HepG2 (cell line): ENCODE results near the gene CDS1.

Source experiments
- AGO1 ChIP-seq: fragments of 200-400 bp; formaldehyde crosslinking; IDR thresholded peaks from 2 replicates; pipeline ENCODE4 v1.6.1; 2017; ENCODE audit warnings: mild to moderate bottlenecking, low read depth, low read length, moderate library complexity; ENCODE audit not compliant: poor library complexity, severe bottlenecking
- NFYB ChIP-seq: sonication (generic); formaldehyde crosslinking; IDR thresholded peaks from 2 replicates; pipeline ENCODE4 v1.4.0; 2020; ENCODE audit warnings: missing genetic modification reagents
- POLR2A ChIP-seq, 2 experiments: IDR thresholded peaks; 2 replicates each; pipeline ENCODE4 v1.6.1; 2011; ENCODE audit warnings: low read depth in 2 of 2, low read length in 2 of 2, mild to moderate bottlenecking in 1 of 2, moderate library complexity in 1 of 2; ENCODE audit not compliant: insufficient read depth in 1 of 2
- REST ChIP-seq, 2 experiments: IDR thresholded peaks; 2 replicates each; pipeline ENCODE4 v1.6.1; 2011 to 2012; ENCODE audit warnings: low read length in 2 of 2, borderline replicate concordance in 1 of 2, low read depth in 1 of 2, mild to moderate bottlenecking in 1 of 2, moderate library complexity in 1 of 2
- SNAI1 ChIP-seq: sonication (generic); formaldehyde crosslinking; IDR thresholded peaks from 2 replicates; pipeline ENCODE4 v1.5.0; 2020; ENCODE audit warnings: mild to moderate bottlenecking, missing genetic modification reagents, borderline replicate concordance
- TFAP4 ChIP-seq: sonication (generic); IDR thresholded peaks from 2 replicates; pipeline ENCODE4 v1.6.1; 2016; ENCODE audit warnings: low read depth, borderline replicate concordance
- TGIF2 ChIP-seq: IDR thresholded peaks from 2 replicates; pipeline ENCODE4 v1.6.1; 2016; ENCODE audit warnings: control low read depth, missing compliant biosample characterization
- ZNF557 ChIP-seq: sonication (generic); formaldehyde crosslinking; IDR thresholded peaks from 2 replicates; pipeline ENCODE4 v1.4.0; 2020; ENCODE audit warnings: missing genetic modification reagents
- ZNF782 ChIP-seq: sonication (generic); formaldehyde crosslinking; IDR thresholded peaks from 2 replicates; pipeline ENCODE4 v1.4.0; 2020; ENCODE audit warnings: missing genetic modification reagents, mild to moderate bottlenecking, borderline replicate concordance
- TF ChIP-seq, protein P1 (sequence below): IDR thresholded peaks from 2 replicates; pipeline ENCODE4 v1.6.1; 2012; ENCODE audit warnings: inconsistent platforms
- TF ChIP-seq, protein P2 (sequence below): sonication (generic); formaldehyde crosslinking; IDR thresholded peaks from 2 replicates; pipeline ENCODE4 v1.9.0; 2021; ENCODE audit warnings: mild to moderate bottlenecking, missing genetic modification reagents

- TF ChIP-seq ZNF782 (CRISPR knock-in tag) (no peak), TGIF2 (CRISPR knock-in tag) (no peak), ZNF557 (CRISPR knock-in tag) (no peak), NFYB (CRISPR knock-in tag) (no peak), TFAP4 (no peak), REST (IDR thresholded peaks at IDR 0.05; ENCODE audit: borderline replicate concordance in 1 of 2, low read depth in 1 of 2, low read length in 2 of 2) (no peak), SNAI1 (CRISPR knock-in tag) (no peak), AGO1 (no peak), POLR2A (IDR thresholded peaks at IDR 0.05; ENCODE audit: insufficient read depth in 1 of 2, low read depth in 2 of 2, low read length in 2 of 2) (no peak)
- TF ChIP-seq, protein P1, sequence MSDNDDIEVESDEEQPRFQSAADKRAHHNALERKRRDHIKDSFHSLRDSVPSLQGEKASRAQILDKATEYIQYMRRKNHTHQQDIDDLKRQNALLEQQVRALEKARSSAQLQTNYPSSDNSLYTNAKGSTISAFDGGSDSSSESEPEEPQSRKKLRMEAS: no peak
- TF ChIP-seq, protein P2, sequence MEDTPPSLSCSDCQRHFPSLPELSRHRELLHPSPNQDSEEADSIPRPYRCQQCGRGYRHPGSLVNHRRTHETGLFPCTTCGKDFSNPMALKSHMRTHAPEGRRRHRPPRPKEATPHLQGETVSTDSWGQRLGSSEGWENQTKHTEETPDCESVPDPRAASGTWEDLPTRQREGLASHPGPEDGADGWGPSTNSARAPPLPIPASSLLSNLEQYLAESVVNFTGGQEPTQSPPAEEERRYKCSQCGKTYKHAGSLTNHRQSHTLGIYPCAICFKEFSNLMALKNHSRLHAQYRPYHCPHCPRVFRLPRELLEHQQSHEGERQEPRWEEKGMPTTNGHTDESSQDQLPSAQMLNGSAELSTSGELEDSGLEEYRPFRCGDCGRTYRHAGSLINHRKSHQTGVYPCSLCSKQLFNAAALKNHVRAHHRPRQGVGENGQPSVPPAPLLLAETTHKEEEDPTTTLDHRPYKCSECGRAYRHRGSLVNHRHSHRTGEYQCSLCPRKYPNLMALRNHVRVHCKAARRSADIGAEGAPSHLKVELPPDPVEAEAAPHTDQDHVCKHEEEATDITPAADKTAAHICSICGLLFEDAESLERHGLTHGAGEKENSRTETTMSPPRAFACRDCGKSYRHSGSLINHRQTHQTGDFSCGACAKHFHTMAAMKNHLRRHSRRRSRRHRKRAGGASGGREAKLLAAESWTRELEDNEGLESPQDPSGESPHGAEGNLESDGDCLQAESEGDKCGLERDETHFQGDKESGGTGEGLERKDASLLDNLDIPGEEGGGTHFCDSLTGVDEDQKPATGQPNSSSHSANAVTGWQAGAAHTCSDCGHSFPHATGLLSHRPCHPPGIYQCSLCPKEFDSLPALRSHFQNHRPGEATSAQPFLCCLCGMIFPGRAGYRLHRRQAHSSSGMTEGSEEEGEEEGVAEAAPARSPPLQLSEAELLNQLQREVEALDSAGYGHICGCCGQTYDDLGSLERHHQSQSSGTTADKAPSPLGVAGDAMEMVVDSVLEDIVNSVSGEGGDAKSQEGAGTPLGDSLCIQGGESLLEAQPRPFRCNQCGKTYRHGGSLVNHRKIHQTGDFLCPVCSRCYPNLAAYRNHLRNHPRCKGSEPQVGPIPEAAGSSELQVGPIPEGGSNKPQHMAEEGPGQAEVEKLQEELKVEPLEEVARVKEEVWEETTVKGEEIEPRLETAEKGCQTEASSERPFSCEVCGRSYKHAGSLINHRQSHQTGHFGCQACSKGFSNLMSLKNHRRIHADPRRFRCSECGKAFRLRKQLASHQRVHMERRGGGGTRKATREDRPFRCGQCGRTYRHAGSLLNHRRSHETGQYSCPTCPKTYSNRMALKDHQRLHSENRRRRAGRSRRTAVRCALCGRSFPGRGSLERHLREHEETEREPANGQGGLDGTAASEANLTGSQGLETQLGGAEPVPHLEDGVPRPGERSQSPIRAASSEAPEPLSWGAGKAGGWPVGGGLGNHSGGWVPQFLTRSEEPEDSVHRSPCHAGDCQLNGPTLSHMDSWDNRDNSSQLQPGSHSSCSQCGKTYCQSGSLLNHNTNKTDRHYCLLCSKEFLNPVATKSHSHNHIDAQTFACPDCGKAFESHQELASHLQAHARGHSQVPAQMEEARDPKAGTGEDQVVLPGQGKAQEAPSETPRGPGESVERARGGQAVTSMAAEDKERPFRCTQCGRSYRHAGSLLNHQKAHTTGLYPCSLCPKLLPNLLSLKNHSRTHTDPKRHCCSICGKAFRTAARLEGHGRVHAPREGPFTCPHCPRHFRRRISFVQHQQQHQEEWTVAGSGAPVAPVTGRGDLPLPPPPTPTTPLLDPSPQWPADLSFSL (CRISPR knock-in tag): no peak
Observed at GRCh38 chr4:84697615-84698201, 114.8 kb downstream of the CDS1 start.
